ENCODE results near the gene NDUFV3. TPM values are rescaled to one million over a fixed set of nuclear protein-coding genes. Genes with fewer than 3 reads are reported as not detected.

Gene NDUFV3
- total and polyA plus RNA-seq, 2 donors = 19.8 to 23.9 TPM

DNA sequence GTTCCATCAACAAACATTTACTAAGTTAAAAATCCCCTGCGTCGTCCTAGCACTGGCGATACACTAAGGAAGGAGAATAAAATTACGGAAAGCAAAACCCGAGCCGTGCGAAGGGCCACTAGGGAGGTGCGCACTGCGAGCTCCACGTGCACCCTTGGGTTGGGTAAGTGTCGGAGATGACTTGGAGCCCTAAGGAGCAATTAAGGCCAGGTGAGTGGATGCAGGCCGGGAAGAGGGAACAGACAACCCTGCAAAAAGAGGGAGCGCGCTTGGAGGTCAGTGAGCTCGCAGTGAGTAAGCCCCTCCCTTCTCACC, 14.5 kb upstream of the NDUFV3 start:
- H3K4me3 ChIP-seq (ENCODE audit: low read length in 2 of 2) = peak overlapping the region; percentile 63 to 90
- H3K27ac ChIP-seq (ENCODE audit: low read depth in 1 of 2, low read length in 1 of 2) = peak overlapping the region in 1 of 2 donors; percentile 63
- H3K4me1 ChIP-seq (ENCODE audit: control insufficient read depth in 2 of 2, insufficient read depth in 2 of 2, low read length in 2 of 2) = peaks cover 9 to 17% of the 10 kb centered on the region in 2 donors
- DNase-seq (ENCODE audit: low read depth in 6 of 9, low spot score in 9 of 9) = no peak
- peaks cover 3 to 21% of the 10 kb centered on the region in 2 donors for H3K36me3 ChIP-seq (ENCODE audit: control insufficient read depth in 2 of 2, insufficient read depth in 2 of 2, low read length in 1 of 2)
- no peaks in the 10 kb centered on the region for H3K27me3 ChIP-seq (ENCODE audit: control insufficient read depth in 2 of 2, insufficient read depth in 1 of 2, low read length in 1 of 2)
- H3K9me3 ChIP-seq (ENCODE audit: control insufficient read depth in 2 of 2, insufficient read depth in 1 of 2, low read length in 1 of 2) = no peaks in the 10 kb centered on the region
- under 1% methylated on average over 15 of the region's 15 CpGs for WGBS

DNA sequence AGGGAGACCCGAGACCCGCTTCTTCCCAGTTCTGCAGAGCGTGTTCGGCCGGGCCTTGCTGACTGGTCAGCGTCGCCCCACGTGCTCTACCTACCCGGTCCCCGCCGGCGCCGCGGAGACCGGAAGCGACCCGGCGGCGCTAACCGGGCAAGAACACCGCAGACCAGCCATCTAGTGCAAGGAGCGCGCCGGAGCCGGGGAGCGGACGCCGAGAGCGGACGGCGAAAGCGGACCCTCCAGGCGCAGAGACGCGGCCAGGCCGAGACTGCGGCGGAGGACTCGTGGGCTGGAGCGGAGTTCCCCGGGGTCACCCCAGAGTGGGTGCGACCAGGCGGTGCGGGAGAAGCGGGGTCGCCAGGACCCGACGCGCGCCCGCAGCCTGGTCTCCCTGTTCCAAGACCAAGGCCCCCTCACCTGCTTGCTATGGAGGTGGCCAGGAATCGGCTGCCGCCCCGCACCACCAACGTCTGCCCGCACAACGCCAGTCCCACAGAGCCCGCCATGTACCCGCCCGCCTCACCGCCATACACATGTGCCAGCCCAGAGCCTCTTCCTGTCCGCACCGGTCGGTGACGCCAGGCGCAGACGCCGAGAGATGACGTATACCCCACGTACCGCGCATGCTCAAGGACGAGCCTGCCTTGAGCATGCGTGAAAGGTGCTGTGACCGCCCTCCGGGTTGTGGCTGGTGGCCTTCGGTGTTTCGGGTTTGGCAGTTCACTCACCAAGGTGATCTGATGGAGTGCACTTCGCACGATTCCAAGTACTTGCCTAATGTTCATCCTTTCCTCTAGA, 13.9 kb upstream of the NDUFV3 start, which contains the start of gene WDR4:
WDR4 (minus strand) TSS at position 547 of the 795 bp plus-strand sequence; CDS start at position 503, 44 bp downstream.
- peak within 1 kb of the TSS; percentile 63 to 90 for H3K4me3 ChIP-seq (ENCODE audit: low read length in 2 of 2)
- H3K36me3 ChIP-seq (ENCODE audit: control insufficient read depth in 2 of 2, insufficient read depth in 2 of 2, low read length in 1 of 2) = peaks cover 0 to 18% of the 10 kb centered on the region in 2 donors
- under 1% methylated on average over 80 of the region's 80 CpGs for WGBS
- H3K27me3 ChIP-seq (ENCODE audit: control insufficient read depth in 2 of 2, insufficient read depth in 1 of 2, low read length in 1 of 2) = no peaks in the 10 kb centered on the region
- DNase-seq (ENCODE audit: low read depth in 6 of 9, low spot score in 9 of 9) = peak; percentile 94 to 100 (median 99)
- peaks cover 9 to 17% of the 10 kb centered on the region in 2 donors for H3K4me1 ChIP-seq (ENCODE audit: control insufficient read depth in 2 of 2, insufficient read depth in 2 of 2, low read length in 2 of 2)
- peak within 1 kb of the TSS; percentile 74 to 83 for H3K27ac ChIP-seq (ENCODE audit: low read depth in 1 of 2, low read length in 1 of 2)
- H3K9me3 ChIP-seq (ENCODE audit: control insufficient read depth in 2 of 2, insufficient read depth in 1 of 2, low read length in 1 of 2) = no peaks in the 10 kb centered on the region

DNA sequence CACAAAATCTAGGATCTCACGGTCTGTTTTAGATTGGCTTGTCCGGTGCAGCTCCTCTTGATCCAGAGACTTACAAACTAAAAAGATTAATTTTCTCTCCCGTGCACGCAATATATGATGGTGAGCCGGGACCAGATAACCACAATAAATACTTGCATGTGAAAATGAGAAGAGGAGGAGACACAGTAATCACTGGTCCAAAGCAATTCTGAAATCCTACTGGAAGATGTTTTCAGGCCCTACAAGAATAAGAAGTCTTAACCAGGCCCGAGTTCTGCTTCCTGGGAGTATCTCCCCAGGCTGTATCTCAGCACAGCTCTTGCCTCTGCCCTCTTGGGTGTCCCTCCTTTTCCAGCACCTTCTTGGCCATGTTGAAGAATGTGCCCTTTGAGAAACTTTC, 12.8 kb upstream of the NDUFV3 start:
- H3K36me3 ChIP-seq (ENCODE audit: control insufficient read depth in 2 of 2, insufficient read depth in 2 of 2, low read length in 1 of 2) = peaks cover 0 to 15% of the 10 kb centered on the region in 2 donors
- WGBS = 98% methylated on average over 6 of the region's 6 CpGs
- no peak for DNase-seq (ENCODE audit: low read depth in 6 of 9, low spot score in 9 of 9)
- H3K4me1 ChIP-seq (ENCODE audit: control insufficient read depth in 2 of 2, insufficient read depth in 2 of 2, low read length in 2 of 2) = peaks cover 9 to 17% of the 10 kb centered on the region in 2 donors
- no peaks in the 10 kb centered on the region for H3K9me3 ChIP-seq (ENCODE audit: control insufficient read depth in 2 of 2, insufficient read depth in 1 of 2, low read length in 1 of 2)
- peak overlapping the region; percentile 63 to 90 for H3K4me3 ChIP-seq (ENCODE audit: low read length in 2 of 2)
- H3K27ac ChIP-seq (ENCODE audit: low read depth in 1 of 2, low read length in 1 of 2) = no peak overlapping the region
- no peaks in the 10 kb centered on the region for H3K27me3 ChIP-seq (ENCODE audit: control insufficient read depth in 2 of 2, insufficient read depth in 1 of 2, low read length in 1 of 2)

DNA sequence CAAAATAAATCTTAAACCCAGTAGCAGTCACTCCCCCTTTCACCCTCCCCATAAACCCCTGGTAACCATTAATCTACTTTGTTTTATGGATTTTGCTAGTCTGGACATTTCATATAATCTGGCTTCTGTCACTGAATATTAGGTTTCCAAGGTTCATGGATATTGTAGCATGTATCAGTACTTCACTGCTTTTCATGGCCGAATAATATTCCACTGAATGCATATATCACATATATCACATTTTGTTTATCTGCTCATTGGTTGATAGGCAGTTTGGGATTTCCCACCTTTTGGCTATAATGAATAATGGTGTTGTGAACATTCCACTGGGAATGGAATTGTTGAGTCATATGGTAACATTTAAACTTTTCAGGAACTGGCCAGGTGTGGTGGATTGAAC, 9.2 kb upstream of the NDUFV3 start:
- Histone ChIP-seq H3K27ac (ENCODE audit: low read depth in 1 of 2, low read length in 1 of 2) (no peak overlapping the region), H3K36me3 (ENCODE audit: control insufficient read depth in 2 of 2, insufficient read depth in 2 of 2, low read length in 1 of 2) (no peaks in the 10 kb centered on the region), H3K4me3 (ENCODE audit: low read length in 2 of 2) (no peak overlapping the region), H3K4me1 (ENCODE audit: control insufficient read depth in 2 of 2, insufficient read depth in 2 of 2, low read length in 2 of 2) (peaks cover 9% of the 10 kb centered on the region in 2 donors), H3K9me3 (ENCODE audit: control insufficient read depth in 2 of 2, insufficient read depth in 1 of 2, low read length in 1 of 2) (no peaks in the 10 kb centered on the region), H3K27me3 (ENCODE audit: control insufficient read depth in 2 of 2, insufficient read depth in 1 of 2, low read length in 1 of 2) (no peaks in the 10 kb centered on the region)
- 98% methylated on average over 1 of the region's 1 CpG for WGBS
- DNase-seq (ENCODE audit: low read depth in 6 of 9, low spot score in 9 of 9) = no peak

DNA sequence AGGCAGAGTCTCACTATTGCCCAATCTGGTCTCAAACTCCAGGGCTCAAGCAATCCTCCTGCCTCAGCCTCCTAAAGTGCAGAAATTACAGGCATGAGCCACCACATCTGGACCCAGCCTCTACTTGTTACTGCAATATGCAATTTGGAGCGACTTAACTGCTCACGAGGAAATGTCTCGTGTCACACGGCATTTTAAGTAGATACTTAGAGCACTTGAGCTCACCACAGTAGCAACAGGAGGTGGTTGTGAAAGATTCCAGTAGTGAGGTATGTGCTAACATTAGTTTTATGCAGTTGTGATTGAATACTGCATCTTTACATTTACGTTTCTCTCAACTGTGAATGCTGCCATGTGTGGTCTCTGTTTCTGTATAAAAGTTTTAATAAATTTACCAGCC, 5.8 kb upstream of the NDUFV3 start:
- H3K4me3 ChIP-seq (ENCODE audit: low read length in 2 of 2) = no peak overlapping the region
- no peaks in the 10 kb centered on the region for H3K36me3 ChIP-seq (ENCODE audit: control insufficient read depth in 2 of 2, insufficient read depth in 2 of 2, low read length in 1 of 2)
- no peak overlapping the region for H3K27ac ChIP-seq (ENCODE audit: low read depth in 1 of 2, low read length in 1 of 2)
- no peak for DNase-seq (ENCODE audit: low read depth in 6 of 9, low spot score in 9 of 9)
- peaks cover 1 to 2% of the 10 kb centered on the region in 2 donors for H3K4me1 ChIP-seq (ENCODE audit: control insufficient read depth in 2 of 2, insufficient read depth in 2 of 2, low read length in 2 of 2)
- no peaks in the 10 kb centered on the region for H3K27me3 ChIP-seq (ENCODE audit: control insufficient read depth in 2 of 2, insufficient read depth in 1 of 2, low read length in 1 of 2)
- H3K9me3 ChIP-seq (ENCODE audit: control insufficient read depth in 2 of 2, insufficient read depth in 1 of 2, low read length in 1 of 2) = no peaks in the 10 kb centered on the region
- WGBS = over 99% methylated on average over 5 of the region's 5 CpGs

DNA sequence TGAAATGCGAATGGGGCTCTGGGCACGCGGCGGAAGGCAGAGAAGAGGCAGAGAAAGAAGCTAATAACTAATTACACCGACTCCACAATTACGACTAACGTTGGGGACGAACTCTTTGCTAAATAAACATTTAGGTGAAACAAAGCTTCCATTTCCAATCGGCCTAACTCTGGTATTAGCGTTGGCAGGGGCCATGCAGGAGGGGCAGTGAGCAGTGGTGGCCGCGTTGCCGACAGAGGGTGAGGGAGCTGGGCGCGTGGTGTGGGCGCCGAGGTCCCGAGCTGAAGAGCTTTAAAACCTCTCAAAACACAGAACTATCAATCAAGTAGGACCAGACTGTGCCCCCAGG, 553 bp upstream of the NDUFV3 start:
- Histone ChIP-seq H3K4me3 (ENCODE audit: low read length in 2 of 2) (peak overlapping the region; percentile 78 to 79), H3K36me3 (ENCODE audit: control insufficient read depth in 2 of 2, insufficient read depth in 2 of 2, low read length in 1 of 2) (peaks cover 8 to 12% of the 10 kb centered on the region in 2 donors), H3K27ac (ENCODE audit: low read depth in 1 of 2, low read length in 1 of 2) (peak overlapping the region; percentile 83 to 92), H3K27me3 (ENCODE audit: control insufficient read depth in 2 of 2, insufficient read depth in 1 of 2, low read length in 1 of 2) (no peaks in the 10 kb centered on the region), H3K9me3 (ENCODE audit: control insufficient read depth in 2 of 2, insufficient read depth in 1 of 2, low read length in 1 of 2) (no peaks in the 10 kb centered on the region), H3K4me1 (ENCODE audit: control insufficient read depth in 2 of 2, insufficient read depth in 2 of 2, low read length in 2 of 2) (peaks cover 3 to 12% of the 10 kb centered on the region in 2 donors)
- 27% methylated on average over 18 of the region's 18 CpGs for WGBS
- DNase-seq (ENCODE audit: low read depth in 6 of 9, low spot score in 9 of 9) = no peak

DNA sequence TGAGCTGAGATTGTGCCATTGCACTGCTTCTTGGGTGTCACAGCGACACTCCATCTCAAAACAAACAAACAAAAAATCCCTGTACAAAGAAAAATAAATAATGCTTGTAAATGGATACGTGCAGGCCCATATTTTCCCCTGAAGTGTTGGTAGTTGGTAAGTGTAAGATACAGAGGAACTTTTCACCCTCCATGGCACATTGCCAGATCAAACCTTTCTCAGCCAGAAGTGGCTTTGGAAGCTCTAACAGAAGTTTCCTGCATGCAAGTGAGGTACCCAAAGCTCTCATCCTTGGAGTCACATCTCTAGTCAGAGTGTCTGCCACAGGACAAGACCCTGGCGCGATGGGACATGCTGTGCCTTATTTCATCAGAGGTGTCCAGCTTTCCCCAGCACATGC, 7.3 kb downstream of the NDUFV3 start:
- no peak for DNase-seq (ENCODE audit: low read depth in 6 of 9, low spot score in 9 of 9)
- H3K27ac ChIP-seq (ENCODE audit: low read depth in 1 of 2, low read length in 1 of 2) = no peak overlapping the region
- peaks cover 54 to 69% of the 10 kb centered on the region in 2 donors for H3K36me3 ChIP-seq (ENCODE audit: control insufficient read depth in 2 of 2, insufficient read depth in 2 of 2, low read length in 1 of 2)
- no peaks in the 10 kb centered on the region for H3K9me3 ChIP-seq (ENCODE audit: control insufficient read depth in 2 of 2, insufficient read depth in 1 of 2, low read length in 1 of 2)
- no peaks in the 10 kb centered on the region for H3K4me1 ChIP-seq (ENCODE audit: control insufficient read depth in 2 of 2, insufficient read depth in 2 of 2, low read length in 2 of 2)
- H3K27me3 ChIP-seq (ENCODE audit: control insufficient read depth in 2 of 2, insufficient read depth in 1 of 2, low read length in 1 of 2) = no peaks in the 10 kb centered on the region
- H3K4me3 ChIP-seq (ENCODE audit: low read length in 2 of 2) = no peak overlapping the region
- WGBS = 93% methylated on average over 4 of the region's 4 CpGs

DNA sequence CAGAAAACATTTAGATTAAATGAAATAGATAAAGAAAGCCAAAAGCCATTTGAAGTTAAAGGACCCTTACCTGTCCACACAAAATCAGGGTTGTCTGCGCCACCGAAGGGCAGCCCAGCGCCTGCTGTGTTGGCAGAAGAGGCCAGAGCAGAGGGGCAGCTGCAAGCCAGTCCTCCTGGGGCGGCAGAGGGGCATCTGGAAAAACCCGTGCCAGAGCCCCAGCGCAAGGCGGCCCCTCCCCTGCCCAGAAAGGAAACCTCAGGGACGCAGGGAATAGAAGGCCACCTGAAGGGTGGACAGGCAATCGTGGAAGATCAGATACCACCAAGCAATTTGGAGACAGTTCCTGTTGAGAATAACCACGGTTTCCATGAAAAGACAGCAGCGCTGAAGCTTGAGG, 10.7 kb downstream of the NDUFV3 start:
- over 99% methylated on average over 11 of the region's 11 CpGs for WGBS
- Histone ChIP-seq H3K36me3 (ENCODE audit: control insufficient read depth in 2 of 2, insufficient read depth in 2 of 2, low read length in 1 of 2) (peaks cover 62 to 67% of the 10 kb centered on the region in 2 donors), H3K9me3 (ENCODE audit: control insufficient read depth in 2 of 2, insufficient read depth in 1 of 2, low read length in 1 of 2) (peaks cover 0 to 10% of the 10 kb centered on the region in 2 donors), H3K4me1 (ENCODE audit: control insufficient read depth in 2 of 2, insufficient read depth in 2 of 2, low read length in 2 of 2) (no peaks in the 10 kb centered on the region), H3K4me3 (ENCODE audit: low read length in 2 of 2) (no peak overlapping the region), H3K27me3 (ENCODE audit: control insufficient read depth in 2 of 2, insufficient read depth in 1 of 2, low read length in 1 of 2) (no peaks in the 10 kb centered on the region), H3K27ac (ENCODE audit: low read depth in 1 of 2, low read length in 1 of 2) (no peak overlapping the region)
- no peak for DNase-seq (ENCODE audit: low read depth in 6 of 9, low spot score in 9 of 9)

DNA sequence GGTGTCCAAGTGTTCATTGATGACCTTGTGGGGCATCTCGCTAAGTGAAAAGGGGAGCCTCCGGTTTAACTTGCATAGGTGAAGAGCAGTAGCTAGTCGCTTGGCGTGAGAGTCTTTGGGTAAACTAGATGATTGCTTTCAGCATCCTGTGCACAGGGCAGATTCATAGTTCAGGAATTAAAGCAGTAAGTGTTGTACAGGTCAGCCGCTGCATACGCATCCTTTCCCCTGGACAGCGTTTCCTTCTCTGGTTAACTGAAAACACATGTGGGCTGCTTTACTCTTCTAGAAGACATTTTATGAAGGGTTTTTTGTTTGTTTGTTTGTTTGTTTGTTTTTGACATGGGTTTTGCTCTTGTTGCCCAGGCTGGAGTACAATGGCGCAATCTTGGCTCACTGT, 12.1 kb downstream of the NDUFV3 start:
- H3K27me3 ChIP-seq (ENCODE audit: control insufficient read depth in 2 of 2, insufficient read depth in 1 of 2, low read length in 1 of 2) = no peaks in the 10 kb centered on the region
- 98% methylated on average over 8 of the region's 8 CpGs for WGBS

More for the DNA sequence above, 12.1 kb downstream of the NDUFV3 start:
- no peaks in the 10 kb centered on the region for H3K4me1 ChIP-seq (ENCODE audit: control insufficient read depth in 2 of 2, insufficient read depth in 2 of 2, low read length in 2 of 2)
- H3K4me3 ChIP-seq (ENCODE audit: low read length in 2 of 2) = no peak overlapping the region
- no peak for DNase-seq (ENCODE audit: low read depth in 6 of 9, low spot score in 9 of 9)
- H3K36me3 ChIP-seq (ENCODE audit: control insufficient read depth in 2 of 2, insufficient read depth in 2 of 2, low read length in 1 of 2) = peaks cover 59 to 67% of the 10 kb centered on the region in 2 donors
- H3K9me3 ChIP-seq (ENCODE audit: control insufficient read depth in 2 of 2, insufficient read depth in 1 of 2, low read length in 1 of 2) = peaks cover 0 to 10% of the 10 kb centered on the region in 2 donors
- H3K27ac ChIP-seq (ENCODE audit: low read depth in 1 of 2, low read length in 1 of 2) = no peak overlapping the region

Measured in thymus (tissue), 11 donors.